Tongue (tissue), 2 donors: ENCODE data around the gene HOOK2. TPM values are rescaled to one million over a fixed set of nuclear protein-coding genes. Genes with fewer than 3 reads are reported as not detected.
"Not testable (repeated sequence)": the region's sequence is repeated elsewhere in the genome, so short reads cannot be mapped to it uniquely, and the experiment has no call there.

Source experiments
- DNase-seq: peaks from one replicate; pipeline ENCODE4 v3.0.0-alpha.2; 2015
- total RNA-seq: library from RNA; depleted of rRNA; stranded (reverse); fragments of >200 nt; gene quantifications from one replicate; pipeline ENCODE4 v1.2.3, GENCODE V29; 2014

Gene HOOK2
- total RNA-seq, 1 donor from 2014 or later = 68.5 TPM

- no peak for DNase-seq
These were observed 23.1 kb downstream of the HOOK2 start for GRCh38 chr19:12752056-12752781.

- no peak for DNase-seq
These were observed 23.7 kb downstream of the HOOK2 start, which contains the start of gene BEST2 for GRCh38 chr19:12751635-12752034. Gene BEST2, plus strand, starts transcription at chr19:12751791. Its CDS starts 802 bp downstream, at chr19:12752593.

- DNase-seq = no peak
These were observed 24.5 kb downstream of the HOOK2 start for GRCh38 chr19:12750851-12751250.

- no peak for DNase-seq
These were observed 25.3 kb downstream of the HOOK2 start for GRCh38 chr19:12749938-12750521.

- no peak for DNase-seq
These were observed 26.9 kb downstream of the HOOK2 start for GRCh38 chr19:12748489-12748888.

- no peak for DNase-seq
These were observed 30.0 kb downstream of the HOOK2 start for GRCh38 chr19:12745166-12745897.

DNA sequence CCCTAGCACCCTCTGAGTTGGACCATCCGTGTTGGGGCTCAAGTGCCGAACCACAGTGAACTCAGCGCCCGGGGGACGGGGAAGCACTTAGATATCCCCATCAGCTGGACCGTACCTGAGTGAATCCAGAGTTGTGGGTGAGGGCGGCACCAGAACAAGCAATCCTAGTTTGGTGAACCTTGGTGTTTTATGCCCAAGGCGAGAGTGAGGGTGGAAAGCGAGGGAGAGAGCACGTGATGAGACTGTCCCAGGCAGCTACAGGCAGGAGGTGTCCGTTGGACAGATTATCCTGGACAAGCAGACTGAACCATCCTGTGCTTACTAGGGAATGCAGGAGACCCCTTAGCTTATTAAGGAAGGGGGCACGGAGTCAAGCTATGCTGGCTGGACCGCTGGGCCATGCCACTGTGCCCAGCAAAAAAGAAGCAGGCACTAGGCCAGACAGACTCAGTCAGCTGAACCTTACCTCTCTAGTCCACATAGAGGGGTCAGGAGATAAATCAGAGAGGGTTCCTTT lies 37.5 kb downstream of the HOOK2 start:
- no peak for DNase-seq

DNA sequence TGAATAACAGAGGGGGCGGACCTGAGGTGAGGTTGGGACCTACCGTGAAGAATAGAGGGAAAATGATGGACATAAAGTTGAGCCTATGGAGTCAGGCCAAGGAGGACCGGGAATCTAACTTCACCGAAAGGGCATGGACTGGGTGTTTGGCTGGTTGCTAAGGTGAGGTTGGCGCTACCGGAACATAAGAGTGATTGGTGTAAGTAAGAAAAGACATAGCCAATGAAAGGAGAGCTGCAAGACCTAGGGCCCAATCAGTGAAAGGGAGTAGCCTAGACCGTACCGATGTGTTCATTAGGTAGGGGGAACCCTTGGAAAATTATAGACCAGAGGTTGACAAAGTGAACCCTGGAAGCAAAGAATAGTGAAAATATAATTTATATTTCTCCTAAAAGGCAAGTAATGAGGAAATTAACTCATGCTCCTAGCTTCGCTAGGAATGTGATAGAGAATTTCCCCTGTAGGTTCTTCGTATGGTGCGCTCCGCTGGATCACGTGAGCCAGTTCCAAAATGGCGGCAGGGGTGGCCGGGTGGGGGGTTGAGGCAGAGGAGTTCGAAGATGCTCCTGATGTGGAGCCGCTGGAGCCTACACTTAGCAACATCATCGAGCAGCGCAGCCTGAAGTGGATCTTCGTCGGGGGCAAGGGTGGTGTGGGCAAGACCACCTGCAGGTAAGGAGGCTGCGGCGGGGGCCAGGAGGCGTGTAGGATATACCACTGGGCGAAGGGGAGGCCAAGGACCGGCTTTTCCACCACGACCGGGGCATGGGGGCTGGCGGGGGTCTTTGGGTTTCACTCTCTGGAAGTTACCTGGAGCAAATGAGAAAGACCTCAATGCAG lies 38.1 kb downstream of the HOOK2 start, which contains the start of gene GET3:
GET3 (plus strand) TSS at position 503 of the 840 bp plus-strand sequence; CDS start at position 512, 9 bp downstream.
- peak; percentile 99 for DNase-seq

GRCh38 chr19:12733369-12734214 lies 41.8 kb downstream of the HOOK2 start:
- DNase-seq = peak; percentile 38

- DNase-seq = no peak
These were observed 44.0 kb downstream of the HOOK2 start for GRCh38 chr19:12731337-12731736.

DNA sequence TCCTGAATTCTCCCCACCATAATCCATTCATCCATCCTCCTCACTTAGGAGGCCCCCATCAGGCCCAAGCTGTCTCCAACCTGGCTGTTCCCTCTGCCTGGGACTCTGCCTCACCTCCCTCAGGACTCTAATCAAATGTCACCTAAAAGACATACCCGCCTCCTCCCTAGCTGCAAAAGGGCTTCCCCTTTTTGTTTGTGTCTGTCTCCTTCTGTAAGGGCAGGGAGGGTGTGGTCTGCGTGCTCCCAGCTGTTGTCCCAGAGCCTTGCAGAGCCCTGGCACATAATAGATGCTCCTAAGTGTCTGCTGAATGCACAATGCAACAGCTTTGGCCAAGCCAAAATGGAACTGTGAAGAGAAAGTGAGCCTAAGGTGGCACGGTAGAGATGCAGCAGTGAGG lies 45.3 kb downstream of the HOOK2 start:
- no peak for DNase-seq

- no peak for DNase-seq
These were observed 47.5 kb downstream of the HOOK2 start for GRCh38 chr19:12727745-12728433.

DNA sequence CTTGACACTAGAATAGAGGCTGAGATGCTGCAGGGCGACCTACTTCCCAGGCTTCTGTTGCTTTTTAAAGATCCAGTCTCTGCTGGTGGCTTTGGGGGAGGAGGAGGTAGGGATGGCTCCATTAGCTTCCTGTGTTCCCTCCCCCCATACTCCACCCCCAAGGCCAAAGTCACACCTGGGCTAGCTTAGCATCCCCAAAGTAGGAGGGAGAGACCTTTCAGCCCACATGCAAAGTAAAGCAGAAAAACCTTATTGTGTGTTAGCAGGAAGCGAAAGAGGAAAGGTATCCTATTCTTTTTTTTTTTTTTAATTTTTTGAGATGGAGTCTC lies 48.4 kb downstream of the HOOK2 start:
- no peak for DNase-seq

DNA sequence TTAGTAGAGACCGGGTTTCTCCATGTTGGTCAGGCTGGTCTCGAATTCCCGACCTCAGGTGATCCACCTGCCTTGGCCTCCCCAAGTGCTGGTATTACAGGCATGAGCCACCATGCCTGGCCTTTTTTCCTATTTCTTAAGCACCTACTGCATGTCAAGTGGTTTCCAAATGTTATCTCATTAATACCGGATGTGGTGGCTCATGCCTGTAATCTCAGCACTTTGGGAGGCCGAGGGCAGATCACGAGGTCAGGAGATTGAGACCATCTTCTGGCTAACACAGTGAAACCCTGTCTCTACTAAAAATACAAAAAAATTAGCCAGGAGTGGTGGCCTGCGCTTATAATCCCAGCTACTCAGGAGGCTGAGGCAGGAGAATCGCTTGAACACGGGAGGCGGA lies 49.7 kb downstream of the HOOK2 start:
- DNase-seq = not testable (repeated sequence)

- peak; percentile 80 for DNase-seq
These were observed 51.5 kb downstream of the HOOK2 start, which contains the start of gene TNPO2 for GRCh38 chr19:12723641-12724426. Gene TNPO2, minus strand, starts transcription at chr19:12723932. Its CDS starts 2,955 bp downstream, at chr19:12720977.

DNA sequence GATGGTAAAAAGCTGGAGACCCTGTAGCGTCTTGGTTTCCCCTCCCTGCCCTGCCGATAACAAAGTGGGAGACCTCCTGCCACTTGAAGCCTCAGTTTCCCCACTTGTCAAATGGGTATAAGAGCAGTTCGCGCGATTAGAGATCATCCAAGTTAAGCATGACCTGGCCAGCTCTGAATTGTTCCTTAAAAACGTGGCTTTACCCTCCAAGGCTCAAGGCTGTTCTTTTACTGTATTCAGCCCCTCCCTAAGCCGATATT lies 52.0 kb downstream of the HOOK2 start:
- no peak for DNase-seq

DNA sequence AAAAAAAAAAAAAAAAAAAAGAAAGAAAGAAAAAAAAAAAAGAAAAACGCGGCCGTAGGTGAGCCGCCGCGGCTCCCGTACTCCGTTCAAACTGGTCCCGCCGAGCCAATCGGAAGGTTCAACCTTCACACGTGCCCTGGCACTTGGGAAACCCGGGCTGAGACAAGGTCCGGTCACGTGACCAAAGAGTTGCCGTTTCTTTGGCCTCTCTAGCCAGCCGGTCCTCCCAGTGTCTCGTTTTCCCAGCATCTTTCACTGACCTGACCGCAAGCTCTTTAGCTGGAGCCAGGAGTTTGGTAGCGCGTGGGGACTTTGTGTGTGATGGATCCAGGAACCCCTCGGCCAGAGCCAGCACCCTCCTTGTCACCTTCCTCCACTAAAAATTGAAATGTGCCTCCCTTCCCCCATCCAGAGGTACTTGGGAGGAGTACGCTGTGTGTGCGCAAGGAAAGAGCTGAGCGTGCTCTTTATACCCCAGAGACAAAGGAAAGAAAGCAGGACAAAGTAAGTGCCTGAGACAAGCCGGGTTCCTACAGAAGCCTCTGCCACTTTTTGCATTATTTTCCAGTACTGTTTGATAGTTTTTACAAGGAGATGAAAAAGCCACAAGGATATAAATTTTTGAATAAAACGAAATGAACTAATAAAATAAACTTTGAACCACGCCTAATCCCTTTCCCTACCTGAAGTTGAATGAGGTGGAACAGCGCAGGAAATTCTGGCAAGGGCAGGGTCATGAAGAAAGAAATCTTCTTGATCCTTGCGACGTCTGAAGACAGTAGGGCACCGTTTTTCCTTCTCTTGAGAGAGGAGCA lies 52.6 kb downstream of the HOOK2 start:
- peak; percentile 99 for DNase-seq

- DNase-seq = peak; percentile 88
These were observed 53.4 kb downstream of the HOOK2 start for GRCh38 chr19:12721656-12722565.
